PC-3 (cell line): ENCODE data around the gene DGKG. TPM values are rescaled to one million over a fixed set of nuclear protein-coding genes. Genes with fewer than 3 reads are reported as not detected.

Experiments used
- ATAC-seq: fragments of 200-7000 bp; cut with Tn5 transposase; 2 replicates; pipeline ENCODE4 v1.9.1; 2020; ENCODE audit warnings: mild to moderate bottlenecking, moderate library complexity
- BruUV-seq: library from RNA; stranded (reverse); fragments of 400-500 nt; replicated peaks from 2 replicates; lab custom pipeline; 2021; lab: Mats Ljungman, UMichigan
- CTCF ChIA-PET: fragments of 300-600 bp; sonication (Branson Sonifier 250); formaldehyde crosslinking; loops from one replicate; lab custom pipeline; 2022; ENCODE audit warnings: antibody characterized with exemption; lab: Charles Lee
- POLR2A ChIA-PET: fragments of 300-600 bp; sonication (Branson Sonifier 250); formaldehyde crosslinking; loops from one replicate; lab custom pipeline; 2022; ENCODE audit warnings: antibody characterized with exemption; ENCODE audit not compliant: unreplicated experiment; lab: Charles Lee
- DNase-seq: peaks from one replicate; pipeline ENCODE4 v3.0.0-alpha.2; 2015
- H2AFZ ChIP-seq: fragments of 300-600 bp; sonication (generic); 2 replicates; pipeline ENCODE4 v1.6.0; 2016; ENCODE audit warnings: antibody characterized with exemption, low read length
- H3F3A ChIP-seq: fragments of 300-600 bp; sonication (generic); one replicate; pipeline ENCODE4 v1.6.0; 2017; ENCODE audit warnings: antibody characterized with exemption, low read length, control low read depth, mild to moderate bottlenecking; ENCODE audit not compliant: unreplicated experiment
- H3K27ac ChIP-seq: fragments of 300-600 bp; sonication (generic); 2 replicates; pipeline ENCODE4 v1.5.1; 2016; ENCODE audit warnings: mild to moderate bottlenecking, low read length
- H3K27me3 ChIP-seq: fragments of 300-600 bp; sonication (generic); 2 replicates; pipeline ENCODE4 v1.6.1; 2016; ENCODE audit warnings: low read length, mixed read lengths
- H3K36me3 ChIP-seq: fragments of 300-600 bp; sonication (generic); 2 replicates; pipeline ENCODE4 v1.6.1; 2016; ENCODE audit warnings: low read depth, mixed run types, low read length, mixed read lengths
- H3K4me1 ChIP-seq: fragments of 300-600 bp; sonication (generic); 2 replicates; pipeline ENCODE4 v1.5.1; 2016; ENCODE audit warnings: low read length; ENCODE audit not compliant: insufficient read depth
- H3K4me2 ChIP-seq: fragments of 300-600 bp; sonication (generic); 2 replicates; pipeline ENCODE4 v1.6.0; 2016; ENCODE audit warnings: low read length
- H3K4me3 ChIP-seq: fragments of 300-600 bp; sonication (generic); 2 replicates; pipeline ENCODE4 v1.5.1; 2016; ENCODE audit warnings: mild to moderate bottlenecking, low read length, mixed read lengths
- H3K79me2 ChIP-seq: fragments of 300-600 bp; sonication (generic); 2 replicates; pipeline ENCODE4 v1.6.1; 2017; ENCODE audit warnings: low read length, mixed read lengths
- H3K9ac ChIP-seq: fragments of 300-600 bp; sonication (generic); 2 replicates; pipeline ENCODE4 v1.6.0; 2016; ENCODE audit warnings: mild to moderate bottlenecking, low read length
- H3K9me2 ChIP-seq: fragments of 300-600 bp; sonication (generic); replicated peaks from 2 replicates; pipeline ENCODE4 v1.6.1; 2016; ENCODE audit warnings: mixed run types, low read length, mixed read lengths
- H3K9me3 ChIP-seq: fragments of 300-600 bp; sonication (generic); 2 replicates; pipeline ENCODE4 v1.6.1; 2016; ENCODE audit warnings: low read length, mixed read lengths
- H4K20me1 ChIP-seq: fragments of 300-600 bp; sonication (generic); 2 replicates; pipeline ENCODE4 v1.6.1; 2016; ENCODE audit warnings: low read length, mixed read lengths
- CTCF ChIP-seq: fragments of 300-600 bp; sonication (generic); conservative IDR thresholded peaks from 2 replicates; pipeline ENCODE4 v1.5.1; 2017; ENCODE audit warnings: antibody characterized with exemption, low read depth, mild to moderate bottlenecking, low read length
- EZH2 ChIP-seq: fragments of 300-600 bp; sonication (generic); IDR thresholded peaks from one replicate; pipeline ENCODE4 v1.6.1; 2017; ENCODE audit warnings: antibody characterized with exemption, mild to moderate bottlenecking, low read length; ENCODE audit not compliant: unreplicated experiment
- EZH2phosphoT487 ChIP-seq: fragments of 300-600 bp; sonication (generic); IDR thresholded peaks from 2 replicates; pipeline ENCODE4 v1.6.1; 2018; ENCODE audit warnings: mild to moderate bottlenecking, antibody characterized with exemption, low read length, borderline replicate concordance
- intact Hi-C: fragments of 100-400 bp; cut with micrococcal nuclease; formaldehyde crosslinking; loops from 2 replicates; pipeline ENCODE4 v1.9.0; 2023
- total RNA-seq: library from RNA; depleted of rRNA; stranded (reverse); fragments of >200 nt; gene quantifications from 2 replicates; pipeline ENCODE4 v1.2.3, GENCODE V29; 2014

The DGKG gene
- total RNA-seq, 1 experiment from 2014 or later: 2.7 TPM

- Histone ChIP-seq H3K36me3 (no peaks in the 10 kb centered on the region), H2AFZ (no peak overlapping the region), H3K4me2 (no peak overlapping the region), H3K79me2 (no peaks in the 10 kb centered on the region), H3F3A (no peaks in the 10 kb centered on the region), H3K9me3 (no peaks in the 10 kb centered on the region), H3K4me1 (no peaks in the 10 kb centered on the region), H3K9ac (no peak overlapping the region), H3K4me3 (no peak overlapping the region), H3K27ac (no peak overlapping the region), H4K20me1 (no peaks in the 10 kb centered on the region), H3K27me3 (peaks cover 24% of the 10 kb centered on the region), H3K9me2 (no peaks in the 10 kb centered on the region)
- intact Hi-C loops: no loop called here
- POLR2A ChIA-PET: no interaction called here
- BruUV-seq: no TSS peak
- DNase-seq (no peak), ATAC-seq (no peak)
- TF ChIP-seq EZH2phosphoT487 (no peak), EZH2 (no peak), CTCF (no peak)
- CTCF ChIA-PET: no interaction called here
These were observed 124.1 kb downstream of the DGKG start for GRCh38 chr3:186237915-186238314.

GRCh38 chr3:186236357-186237020 lies 125.5 kb downstream of the DGKG start:
- ChIA-PET POLR2A (no interaction called here), CTCF (no interaction called here)
- peaks cover 27% of the 10 kb centered on the region for H3K27me3 ChIP-seq
- no peaks in the 10 kb centered on the region for H3K9me2 ChIP-seq
- TF ChIP-seq CTCF (no peak), EZH2 (no peak), EZH2phosphoT487 (no peak)
- H3K9me3 ChIP-seq: no peaks in the 10 kb centered on the region
- DNase-seq: no peak
- BruUV-seq: no TSS peak
- no peaks in the 10 kb centered on the region for H3K4me1 ChIP-seq
- no peak overlapping the region for H3K4me3 ChIP-seq
- H2AFZ ChIP-seq: no peak overlapping the region
- no peak overlapping the region for H3K27ac ChIP-seq
- no peaks in the 10 kb centered on the region for H3K79me2 ChIP-seq
- no peaks in the 10 kb centered on the region for H4K20me1 ChIP-seq
- H3K9ac ChIP-seq: no peak overlapping the region
- H3K4me2 ChIP-seq: no peak overlapping the region
- H3F3A ChIP-seq: no peaks in the 10 kb centered on the region
- intact Hi-C loops: no loop called here
- no peaks in the 10 kb centered on the region for H3K36me3 ChIP-seq
- no peak for ATAC-seq

GRCh38 chr3:186235554-186235953 lies 126.5 kb downstream of the DGKG start:
- Histone ChIP-seq H4K20me1 (no peaks in the 10 kb centered on the region), H3K9ac (no peak overlapping the region), H3K4me2 (no peak overlapping the region), H3F3A (no peaks in the 10 kb centered on the region), H2AFZ (no peak overlapping the region), H3K4me1 (no peaks in the 10 kb centered on the region), H3K79me2 (no peaks in the 10 kb centered on the region), H3K27me3 (peaks cover 27% of the 10 kb centered on the region), H3K4me3 (no peak overlapping the region), H3K9me2 (no peaks in the 10 kb centered on the region), H3K36me3 (no peaks in the 10 kb centered on the region), H3K9me3 (no peaks in the 10 kb centered on the region), H3K27ac (no peak overlapping the region)
- ATAC-seq: no peak
- no peak for DNase-seq
- ChIA-PET POLR2A (no interaction called here), CTCF (no interaction called here)
- intact Hi-C loops: no loop called here
- BruUV-seq: no TSS peak
- no peak for TF ChIP-seq CTCF
- no peak for TF ChIP-seq EZH2
- TF ChIP-seq EZH2phosphoT487: no peak
